Stomach (tissue), 9 donors: ENCODE results near the gene P4HA3. TPM values are rescaled to one million over a fixed set of nuclear protein-coding genes. Genes with fewer than 3 reads are reported as not detected.
A peak's percentile ranks its signal among the peaks of the same experiment; 100 is the strongest.

ENCODE experiments used
- DNase-seq, 2 donors: peaks; one replicate each; pipeline versions ENCODE4 v3.0.0 to v3.0.0-alpha.2; 2013 to 2019
- H3K27ac ChIP-seq, 5 donors: fragments of 200-600 bp in 4 of 5; sonication (generic) in 4 of 5; one replicate each; pipeline ENCODE4 v1.5.1; 2013 to 2019; ENCODE audit warnings: mild to moderate bottlenecking in 1 of 5, moderate library complexity in 1 of 5
- H3K27me3 ChIP-seq, 3 donors: fragments of 200-600 bp; sonication (generic); one replicate each; pipeline ENCODE4 v1.5.1; 2017 to 2019; ENCODE audit warnings: mixed run types in 1 of 3
- H3K36me3 ChIP-seq, 4 donors: fragments of 200-600 bp; sonication (generic); 1 replicate in 3 of 4; 2 replicates in 1 of 4; pipeline ENCODE4 v1.5.1; 2016 to 2019
- H3K4me1 ChIP-seq, 4 donors: fragments of 200-600 bp; sonication (generic); one replicate each; pipeline ENCODE4 v1.5.1; 2016 to 2019
- H3K4me3 ChIP-seq, 4 donors: fragments of 200-600 bp; sonication (generic) in 3 of 4; one replicate each; pipeline ENCODE4 v1.5.1; 2016 to 2019; ENCODE audit warnings: mild to moderate bottlenecking in 1 of 4
- H3K9me3 ChIP-seq, 4 donors: fragments of 200-600 bp; sonication (generic); one replicate each; pipeline ENCODE4 v1.5.1; 2016 to 2019
- CTCF ChIP-seq, 7 experiments: fragments of 450-650 bp in 4 of 7; fragments of 200-600 bp in 3 of 7; sonication (generic) in 3 of 7; IDR thresholded peaks; one replicate each; pipeline ENCODE4 v1.5.1; 2016 to 2019; ENCODE audit warnings: antibody characterized with exemption in 7 of 7, control low read depth in 2 of 7, mild to moderate bottlenecking in 1 of 7
- EP300 ChIP-seq: sonication (generic); formaldehyde crosslinking; IDR thresholded peaks from one replicate; pipeline ENCODE4 v1.6.1; 2017; ENCODE audit warnings: antibody characterized with exemption
- POLR2A ChIP-seq, 4 donors: fragments of 450-650 bp; IDR thresholded peaks; one replicate each; pipeline ENCODE4 v1.6.1; 2016; ENCODE audit warnings: antibody characterized with exemption in 4 of 4, control low read depth in 2 of 4, mild to moderate bottlenecking in 1 of 4, moderate library complexity in 1 of 4
- POLR2AphosphoS5 ChIP-seq, 3 donors: sonication (generic); formaldehyde crosslinking; IDR thresholded peaks; one replicate each; pipeline ENCODE4 v1.6.1; 2016; ENCODE audit warnings: antibody characterized with exemption in 3 of 3
- WGBS, 5 donors: extraction: QIAGEN DNeasy Blood & Tissue Kit in 3 of 5; methylation state at CpG; one replicate each; pipeline versions ENCODE4 v1.1.5 to v1.1.7; 2013 to 2018; 5-methylcytosine and 5-hydroxymethylcytosine counted together
- intact Hi-C: fragments of 100-400 bp; cut with DNase I; formaldehyde crosslinking; loops from one replicate; pipeline ENCODE4 v1.15.1; 2023; ENCODE audit warnings: low total_unique reads
- polyA plus RNA-seq, 3 donors: library from polyadenylated mRNA; stranded (reverse); fragments of 200-250 nt; gene quantifications; one replicate each; pipeline ENCODE4 v1.2.3, GENCODE V29; 2013
- total RNA-seq, 5 donors: library from RNA; depleted of rRNA; stranded (reverse); fragments of >200 nt; gene quantifications; one replicate each; pipeline versions ENCODE4 v1.1.0 to v1.2.3, GENCODE V29; 2014 to 2016
- donor health status: healthy with polysubstance abuse.
- donor health status: Bipolar disorder and iron deficiency.
- donor health status: healthy.

P4HA3 gene
- total and polyA plus RNA-seq, 8 donors = 0.28 to 2.6 (median 0.71) TPM; not detected in 4

- Histone ChIP-seq H3K27me3 (no peaks in the 10 kb centered on the region), H3K4me3 (no peak overlapping the region), H3K4me1 (no peaks in the 10 kb centered on the region), H3K36me3 (peaks cover 0 to 29% (median 21%) of the 10 kb centered on the region in 4 donors), H3K27ac (no peak overlapping the region), H3K9me3 (no peaks in the 10 kb centered on the region)
- 66 to 83% (median 77%) methylated on average over 2 of the region's 2 CpGs for WGBS, 5 donors
- intact Hi-C loops = no loop called here
- DNase-seq = no peak
- no peak for TF ChIP-seq CTCF (IDR thresholded peaks at IDR 0.05)
- TF ChIP-seq EP300 = no peak
- no peak for TF ChIP-seq POLR2AphosphoS5 (IDR thresholded peaks at IDR 0.05)
- TF ChIP-seq POLR2A (IDR thresholded peaks at IDR 0.05) = no peak
These were observed 35.9 kb upstream of the P4HA3 start for GRCh38 chr11:74347381-74347780.

DNA sequence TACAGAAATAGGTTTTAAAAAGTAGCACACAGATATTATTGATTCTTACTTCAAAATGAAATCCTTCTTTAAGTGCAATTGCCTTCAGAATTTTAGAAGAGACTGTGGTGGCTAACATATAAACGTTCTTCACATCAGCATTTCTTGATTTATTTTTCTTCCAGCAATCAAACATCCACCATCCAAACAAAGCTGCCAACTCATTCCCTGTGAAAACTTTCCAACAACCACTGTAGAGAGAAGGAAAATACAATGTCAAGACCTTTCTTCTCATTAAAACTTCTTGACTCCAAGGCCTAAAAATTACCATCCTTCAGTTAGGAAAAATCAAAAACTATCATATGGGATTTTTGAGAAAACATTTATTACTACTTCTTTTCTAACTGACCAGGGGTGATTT lies 34.0 kb upstream of the P4HA3 start:
- DNase-seq = no peak
- Histone ChIP-seq H3K4me1 (peaks cover 0 to 7% (median 0%) of the 10 kb centered on the region in 4 donors), H3K27me3 (no peaks in the 10 kb centered on the region), H3K27ac (no peak overlapping the region), H3K9me3 (no peaks in the 10 kb centered on the region), H3K36me3 (peaks cover 0 to 29% (median 24%) of the 10 kb centered on the region in 4 donors), H3K4me3 (no peak overlapping the region)
- no peak for TF ChIP-seq EP300
- TF ChIP-seq POLR2A (IDR thresholded peaks at IDR 0.05) = no peak
- no peak for TF ChIP-seq POLR2AphosphoS5 (IDR thresholded peaks at IDR 0.05)
- no peak for TF ChIP-seq CTCF (IDR thresholded peaks at IDR 0.05)
- intact Hi-C loops = no loop called here
- WGBS, 5 donors = 31 to 58% (median 38%) methylated on average over 1 of the region's 1 CpG

DNA sequence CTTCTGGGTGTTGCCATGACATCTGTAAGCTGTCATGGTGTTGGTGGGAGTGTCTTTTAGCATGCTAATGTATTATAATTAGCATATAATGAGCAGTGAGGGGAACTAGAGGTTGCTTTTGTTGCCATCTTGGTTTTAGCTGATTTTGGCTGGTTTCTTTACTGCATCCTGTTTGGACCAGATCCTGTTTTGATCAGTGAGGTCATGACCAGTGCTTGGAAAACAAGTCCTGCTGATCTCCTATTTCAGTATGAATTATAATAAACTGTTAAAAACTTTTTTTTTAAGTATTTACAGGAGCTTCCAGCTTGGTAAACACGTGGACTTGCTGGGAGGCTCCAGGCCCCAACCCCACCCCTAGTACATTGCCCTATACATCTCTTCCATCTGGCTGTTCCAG lies 30.5 kb upstream of the P4HA3 start:
- H3K27ac ChIP-seq = no peak overlapping the region
- intact Hi-C loops = no loop called here
- no peak for DNase-seq
- H3K36me3 ChIP-seq = peaks cover 0 to 42% (median 29%) of the 10 kb centered on the region in 4 donors
- no peaks in the 10 kb centered on the region for H3K27me3 ChIP-seq
- H3K9me3 ChIP-seq = no peaks in the 10 kb centered on the region
- peaks cover 6 to 17% (median 12%) of the 10 kb centered on the region in 4 donors for H3K4me1 ChIP-seq
- TF ChIP-seq EP300 = no peak
- no peak for TF ChIP-seq POLR2A (IDR thresholded peaks at IDR 0.05)
- no peak for TF ChIP-seq CTCF (IDR thresholded peaks at IDR 0.05)
- TF ChIP-seq POLR2AphosphoS5 (IDR thresholded peaks at IDR 0.05) = no peak
- H3K4me3 ChIP-seq = no peak overlapping the region
- WGBS, 5 donors = 50 to 65% (median 59%) methylated on average over 1 of the region's 1 CpG

- H3K4me1 ChIP-seq = peaks cover 6 to 17% (median 12%) of the 10 kb centered on the region in 4 donors
- no peaks in the 10 kb centered on the region for H3K27me3 ChIP-seq
- no peak overlapping the region for H3K4me3 ChIP-seq
- intact Hi-C loops = no loop called here
- TF ChIP-seq POLR2AphosphoS5 (IDR thresholded peaks at IDR 0.05) (no peak), EP300 (no peak), CTCF (IDR thresholded peaks at IDR 0.05) (no peak)
- peak overlapping the region in 2 of 5 donors; percentile 22 to 31 for H3K27ac ChIP-seq
- DNase-seq = no peak
- H3K9me3 ChIP-seq = no peaks in the 10 kb centered on the region
- peaks cover 0 to 46% (median 26%) of the 10 kb centered on the region in 4 donors for H3K36me3 ChIP-seq
These were observed 28.2 kb upstream of the P4HA3 start for GRCh38 chr11:74339619-74340018.
